Measurements from ENCODE around the gene BYSL. TPM values are rescaled to one million over a fixed set of nuclear protein-coding genes. Genes with fewer than 3 reads are reported as not detected.

The BYSL gene
- total and polyA plus RNA-seq, 10 of the 15 experiments (the other 5 are each of a cell fraction or from before 2014, with no cell fraction given), result 12.6 to 51.1 (median 33.0) TPM

GRCh38 chr6:41932378-41932777, 11.1 kb downstream of the BYSL start:
- no peak for DNase-seq (ENCODE audit: low read depth, low spot score)
- no peak overlapping the region for H3K4me3 ChIP-seq
- no peak overlapping the region for H2AFZ ChIP-seq (ENCODE audit: control insufficient read depth, low read depth, low read length)
- peaks cover 22% of the 10 kb centered on the region for H3K4me1 ChIP-seq (ENCODE audit: control insufficient read depth, insufficient read depth, low read length)
- no peak overlapping the region for H3K9ac ChIP-seq (ENCODE audit: control insufficient read depth, insufficient read depth, low read length)
- no peaks in the 10 kb centered on the region for H3K9me3 ChIP-seq (replicated peaks; ENCODE audit: control insufficient read depth, insufficient read depth, low read length)
- ChIA-PET CTCF (interaction anchor here (0.6 to 13.2 kb wide), 2 partner anchors 8 to 96 kb away, joined by 4 to 137 read pairs; partner anchors contain the start of genes BYSL and MED20), RAD21 (ENCODE audit: unreplicated experiment) (no interaction called here), SMC1A (ENCODE audit: uncharacterized antibody, unreplicated experiment) (interaction anchor here (1.4 kb wide), 1 partner anchor 10 kb away, joined by 3 read pairs; no protein-coding TSS in a partner anchor), POLR2A (no interaction called here)
- BruUV-seq (replicated peaks), result TSS peak; percentile 38
- WGBS (ENCODE audit: insufficient coverage, insufficient replicate concordance, low lambda C conversion rate, missing lambda C conversion rate), result 97% methylated on average over 15 of the region's 15 CpGs
- no peak for FAIRE-seq
- peaks cover 38 to 57% of the 10 kb centered on the region in 2 experiments for H3K36me3 ChIP-seq (ENCODE audit: control insufficient read depth in 2 of 2, insufficient read depth in 2 of 2, low read length in 1 of 2)
- no peak for TF ChIP-seq BMI1 (IDR thresholded peaks at IDR 0.05; ENCODE audit: borderline replicate concordance)
- TF ChIP-seq RAD51 (IDR thresholded peaks at IDR 0.05), result no peak
- TF ChIP-seq CBX3 (IDR thresholded peaks at IDR 0.05; ENCODE audit: borderline replicate concordance, low read depth), result no peak
- no peak for TF ChIP-seq RELA (IDR thresholded peaks at IDR 0.05; ENCODE audit: borderline replicate concordance, partially characterized antibody)
- TF ChIP-seq SMAD1 (IDR thresholded peaks at IDR 0.05; ENCODE audit: low read depth, partially characterized antibody), result no peak
- no peak for TF ChIP-seq BACH1 (IDR thresholded peaks at IDR 0.05; ENCODE audit: borderline replicate concordance)
- in situ Hi-C loops (cut with MboI) (loop anchor here (10.0 kb wide), 1 partner anchor 112 kb away; no protein-coding TSS in a partner anchor), intact Hi-C loops (cut with micrococcal nuclease; ENCODE audit: unreplicated experiment) (no loop called here)
- no peak overlapping the region for H3K4me2 ChIP-seq (ENCODE audit: control insufficient read depth, insufficient read depth)
- no peaks in the 10 kb centered on the region for H3K79me2 ChIP-seq (ENCODE audit: control insufficient read depth, insufficient read depth, low read length)
- peaks cover 2% of the 10 kb centered on the region; the same call in 1 of the 2 replicates for H4K20me1 ChIP-seq (ENCODE audit: control insufficient read depth, insufficient read depth)
- ATAC-seq, result no peak
- no peaks in the 10 kb centered on the region for H3K27me3 ChIP-seq (replicated peaks in 1 of 2; ENCODE audit: control insufficient read depth in 2 of 2, insufficient read depth in 2 of 2, low read length in 1 of 2)
- H3K27ac ChIP-seq (ENCODE audit: control insufficient read depth, insufficient read depth), result no peak overlapping the region

Measured in GM12878 (cell line).